NT2/D1 (cell line): ENCODE results near the gene CDA.

Source experiments
- DNase-seq: peaks from one replicate; pipeline ENCODE4 v3.0.0-alpha.2; 2011; ENCODE audit warnings: low read depth, low spot score
- H3K27me3 ChIP-seq: 2 replicates; pipeline ENCODE4 v1.6.0; 2011; ENCODE audit warnings: mild to moderate bottlenecking; ENCODE audit not compliant: insufficient read length, insufficient read depth
- H3K36me3 ChIP-seq: 2 replicates; pipeline ENCODE4 v1.6.1; 2011; ENCODE audit warnings: mild to moderate bottlenecking, low read length, mixed read lengths; ENCODE audit not compliant: insufficient read depth, insufficient read length
- H3K4me1 ChIP-seq: 2 replicates; pipeline ENCODE4 v1.5.1; 2011; ENCODE audit not compliant: insufficient read depth, insufficient read length
- H3K4me3 ChIP-seq: 2 replicates; pipeline ENCODE4 v1.5.1; 2011; ENCODE audit warnings: low read depth; ENCODE audit not compliant: insufficient read length
- H3K9ac ChIP-seq: 2 replicates; pipeline ENCODE4 v1.6.0; 2011; ENCODE audit warnings: low read depth; ENCODE audit not compliant: insufficient read length
- H3K9me3 ChIP-seq: 2 replicates; pipeline ENCODE4 v1.5.1; 2011; ENCODE audit warnings: mild to moderate bottlenecking, low read length; ENCODE audit not compliant: insufficient read depth
- SUZ12 ChIP-seq: IDR thresholded peaks from 2 replicates; pipeline ENCODE4 v1.6.1; 2011; ENCODE audit not compliant: insufficient read length, insufficient read depth; ENCODE audit errors: extremely low read depth
- YY1 ChIP-seq: IDR thresholded peaks from 2 replicates; pipeline ENCODE4 v1.6.1; 2011; ENCODE audit not compliant: insufficient read length, insufficient read depth
- ZNF274 ChIP-seq: IDR thresholded peaks from 2 replicates; pipeline ENCODE4 v1.6.1; 2011; ENCODE audit warnings: mild to moderate bottlenecking, low read depth, low read length

CDA gene

GRCh38 chr1:20654104-20654690 lies 65.3 kb downstream of the CDA start:
- H3K27me3 ChIP-seq = no peaks in the 10 kb centered on the region
- TF ChIP-seq ZNF274 (no peak), YY1 (no peak), SUZ12 (no peak)
- no peak overlapping the region for H3K4me3 ChIP-seq
- H3K9me3 ChIP-seq = no peaks in the 10 kb centered on the region
- no peak for DNase-seq
- no peak overlapping the region for H3K9ac ChIP-seq
- no peaks in the 10 kb centered on the region for H3K4me1 ChIP-seq
- peaks cover 87% of the 10 kb centered on the region for H3K36me3 ChIP-seq

GRCh38 chr1:20657024-20657423 lies 68.1 kb downstream of the CDA start:
- no peaks in the 10 kb centered on the region for H3K27me3 ChIP-seq
- DNase-seq = no peak
- no peaks in the 10 kb centered on the region for H3K4me1 ChIP-seq
- H3K9ac ChIP-seq = no peak overlapping the region
- no peaks in the 10 kb centered on the region for H3K9me3 ChIP-seq
- no peak overlapping the region for H3K4me3 ChIP-seq
- TF ChIP-seq SUZ12 = no peak
- H3K36me3 ChIP-seq = peaks cover 75% of the 10 kb centered on the region

DNA sequence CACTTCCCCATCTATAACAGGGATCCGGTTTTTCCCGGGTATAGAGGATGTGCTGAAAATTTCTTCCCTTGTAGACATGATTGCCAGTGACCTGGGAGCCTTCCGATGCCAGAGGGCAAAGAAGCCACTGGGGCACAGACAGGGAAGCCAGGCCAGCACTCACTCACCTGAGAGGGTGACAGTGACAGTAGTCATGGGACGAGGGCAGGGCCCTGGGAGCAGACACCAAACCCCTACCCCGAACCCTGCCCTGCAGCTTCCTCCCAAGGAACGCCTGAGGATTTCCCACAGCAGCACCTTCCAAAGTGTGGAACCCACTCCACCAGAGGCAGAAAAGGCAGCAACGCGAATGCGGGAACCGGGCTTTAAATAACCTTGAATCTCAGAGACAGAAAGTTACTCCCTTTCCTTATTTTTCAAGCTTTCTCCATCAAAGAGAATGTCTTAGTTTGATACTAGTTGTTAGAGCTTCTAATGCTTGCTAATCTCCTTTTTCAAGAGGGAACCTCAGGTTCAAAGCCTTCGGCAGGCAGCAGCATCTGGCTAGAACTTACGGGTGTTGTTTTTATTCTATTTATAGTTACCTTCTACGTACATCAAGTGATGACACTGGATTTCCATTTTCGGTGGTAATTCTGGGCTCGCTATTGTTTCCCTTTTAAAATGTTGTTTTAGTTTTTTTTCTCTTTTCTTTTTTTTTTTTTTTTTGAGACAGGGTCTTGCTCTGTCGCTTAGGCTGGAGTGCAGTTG lies 69.4 kb downstream of the CDA start:
- Histone ChIP-seq H3K4me1 (no peaks in the 10 kb centered on the region), H3K9ac (no peak overlapping the region), H3K9me3 (no peaks in the 10 kb centered on the region), H3K36me3 (peaks cover 63% of the 10 kb centered on the region), H3K27me3 (no peaks in the 10 kb centered on the region), H3K4me3 (no peak overlapping the region)
- DNase-seq = no peak
- no peak for TF ChIP-seq YY1
- TF ChIP-seq ZNF274 = no peak
- no peak for TF ChIP-seq SUZ12

DNA sequence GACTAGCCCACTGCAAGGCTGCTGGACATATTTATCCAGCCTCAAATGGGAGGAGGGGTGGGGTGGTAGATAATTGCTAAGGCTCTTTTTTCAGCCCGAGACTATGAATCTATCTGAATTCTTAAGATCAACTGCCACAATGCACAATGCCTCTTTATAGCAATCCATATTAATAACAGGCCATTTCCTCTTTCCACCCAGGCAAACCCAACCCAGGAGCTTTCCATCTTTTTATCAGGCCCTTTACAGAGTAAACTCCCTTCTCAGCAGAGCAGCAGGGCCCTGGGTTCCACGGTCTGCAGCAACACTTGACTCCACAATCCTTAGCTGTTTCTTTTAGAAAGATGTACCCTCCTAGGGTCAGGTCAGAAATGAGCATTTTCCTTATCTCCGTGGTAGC lies 71.5 kb downstream of the CDA start:
- H3K4me1 ChIP-seq = no peaks in the 10 kb centered on the region
- H3K27me3 ChIP-seq = no peaks in the 10 kb centered on the region
- peaks cover 47% of the 10 kb centered on the region for H3K36me3 ChIP-seq
- peak overlapping the region; percentile 88 for H3K9ac ChIP-seq
- DNase-seq = no peak
- no peak for TF ChIP-seq YY1
- no peak for TF ChIP-seq SUZ12
- TF ChIP-seq ZNF274 = no peak
- peak overlapping the region; percentile 88 for H3K4me3 ChIP-seq
- no peaks in the 10 kb centered on the region for H3K9me3 ChIP-seq

DNA sequence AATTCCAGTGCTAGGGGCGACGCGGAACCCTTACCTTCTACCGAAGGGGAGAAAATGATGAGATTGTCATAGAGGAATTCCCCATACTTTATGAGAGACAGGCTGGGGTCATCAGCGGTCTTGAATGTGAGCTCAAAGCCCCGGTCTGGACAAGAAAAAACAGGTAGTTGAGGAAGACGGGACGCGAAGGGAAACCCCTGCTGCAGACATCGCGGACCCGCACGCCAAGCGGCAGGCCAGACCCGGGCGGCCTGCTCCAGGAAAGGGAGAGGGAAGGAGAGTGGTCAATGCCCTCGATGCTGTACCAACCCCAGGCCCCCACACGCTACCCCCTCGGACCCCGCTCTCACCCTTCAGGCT lies 71.9 kb downstream of the CDA start:
- peaks cover 42% of the 10 kb centered on the region for H3K36me3 ChIP-seq
- H3K4me1 ChIP-seq = no peaks in the 10 kb centered on the region
- H3K4me3 ChIP-seq = peak overlapping the region; percentile 88
- TF ChIP-seq SUZ12 (no peak), YY1 (no peak), ZNF274 (no peak)
- no peak for DNase-seq
- no peaks in the 10 kb centered on the region for H3K9me3 ChIP-seq
- no peaks in the 10 kb centered on the region for H3K27me3 ChIP-seq
- H3K9ac ChIP-seq = peak overlapping the region; percentile 88

DNA sequence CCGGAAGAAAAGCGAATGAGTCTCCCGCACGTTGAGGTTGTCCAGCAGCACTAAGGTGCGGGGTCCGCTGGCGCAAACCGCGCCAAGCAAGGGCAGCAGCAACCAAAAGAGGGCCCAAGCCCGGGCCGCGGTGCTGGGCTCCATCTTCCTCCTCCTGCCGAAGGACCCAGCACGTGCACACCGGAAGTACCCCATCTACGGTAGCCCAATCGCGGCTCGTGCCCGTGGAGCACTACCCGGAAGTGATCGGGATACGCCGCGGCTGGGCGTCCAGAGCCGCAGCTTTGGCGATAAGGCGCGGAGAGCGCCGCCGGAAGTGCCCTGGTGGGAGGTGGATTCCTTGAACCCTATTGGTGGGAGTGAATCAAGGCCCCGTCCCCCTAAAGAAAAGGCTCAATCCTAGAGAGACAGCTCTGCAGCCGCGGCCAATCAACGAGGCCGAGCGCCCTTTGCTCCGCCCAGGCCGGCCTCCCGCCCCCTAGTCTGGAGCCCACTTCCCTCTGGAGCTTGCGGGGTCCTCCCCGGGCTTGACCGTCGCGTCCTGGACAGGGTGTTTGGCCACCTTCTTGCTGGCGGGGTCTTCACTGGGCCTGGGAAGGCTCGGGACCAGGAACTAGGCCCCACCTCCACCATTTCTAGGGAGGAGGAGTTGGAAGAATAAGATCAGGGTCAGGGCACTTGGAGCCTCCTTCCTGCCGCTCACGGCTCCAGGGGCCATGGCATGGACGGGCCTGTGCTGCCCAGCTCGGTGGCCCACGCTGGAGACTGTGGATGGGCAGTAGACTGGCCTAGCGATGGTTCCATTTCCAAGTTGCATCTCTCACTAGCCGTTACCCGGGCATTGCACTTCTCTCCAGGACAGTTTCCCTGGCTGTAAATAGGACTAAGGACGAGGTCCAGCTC lies 72.6 kb downstream of the CDA start, which contains the start of gene DDOST:
DDOST (minus strand) TSS at position 163 of the 903 bp plus-strand sequence; CDS start at position 144, 19 bp downstream.
- Histone ChIP-seq H3K36me3 (peaks cover 36% of the 10 kb centered on the region), H3K9me3 (no peaks in the 10 kb centered on the region), H3K4me3 (peak within 1 kb of the TSS; percentile 88), H3K4me1 (no peaks in the 10 kb centered on the region), H3K27me3 (no peaks in the 10 kb centered on the region), H3K9ac (peak within 1 kb of the TSS; percentile 92)
- TF ChIP-seq YY1 (no peak), SUZ12 (no peak), ZNF274 (no peak)
- DNase-seq = peak; percentile 94

- peaks cover 30% of the 10 kb centered on the region for H3K36me3 ChIP-seq
- peak overlapping the region; percentile 92 for H3K9ac ChIP-seq
- TF ChIP-seq YY1 (no peak), ZNF274 (no peak), SUZ12 (no peak)
- H3K4me1 ChIP-seq = no peaks in the 10 kb centered on the region
- no peaks in the 10 kb centered on the region for H3K9me3 ChIP-seq
- H3K4me3 ChIP-seq = peak overlapping the region; percentile 86
- DNase-seq = no peak
- H3K27me3 ChIP-seq = no peaks in the 10 kb centered on the region
Measured at GRCh38 chr1:20662110-20662475, 73.2 kb downstream of the CDA start.
